H1 (cell line): ENCODE data around the gene CCDC178. TPM values are rescaled to one million over a fixed set of nuclear protein-coding genes. Genes with fewer than 3 reads are reported as not detected.

Source experiments
- CTCF ChIA-PET: fragments of 300-600 bp; sonication (Branson Sonifier 250); formaldehyde crosslinking; loops from one replicate; lab custom pipeline; 2021; ENCODE audit not compliant: partially characterized antibody; lab: Charles Lee
- POLR2A ChIA-PET: fragments of 300-600 bp; sonication (Branson Sonifier 250); formaldehyde crosslinking; loops from one replicate; lab custom pipeline; 2021; ENCODE audit warnings: inconsistent platforms; ENCODE audit not compliant: partially characterized antibody; lab: Charles Lee
- DNase-seq, 2 experiments: peaks; one replicate each; pipeline versions ENCODE4 v3.0.0 to v3.0.0-alpha.2; 2010 to 2022; ENCODE audit warnings: low spot score in 2 of 2, low read depth in 1 of 2, mixed read lengths in 1 of 2
- FAIRE-seq: peaks from 2 replicates; lab custom pipeline; 2011; peaks lifted over from hg19 to GRCh38; lab: Jason Lieb, UNC
- H2AFZ ChIP-seq: 2 replicates; pipeline ENCODE4 v1.8.1; 2012; ENCODE audit warnings: low read length, inconsistent platforms
- H2AK5ac ChIP-seq: 2 replicates; pipeline ENCODE4 v1.6.1; 2013; ENCODE audit warnings: low read depth, low read length
- H2BK120ac ChIP-seq: replicated peaks from 2 replicates; pipeline ENCODE3; 2013; ENCODE audit warnings: low read depth, low read length, inconsistent platforms
- H2BK12ac ChIP-seq: 2 replicates; pipeline ENCODE4 v1.6.1; 2013; ENCODE audit warnings: low read depth, low read length
- H2BK15ac ChIP-seq: 2 replicates; pipeline ENCODE4 v1.6.1; 2013; ENCODE audit warnings: low read length
- H2BK20ac ChIP-seq: 2 replicates; pipeline ENCODE4 v1.6.1; 2013; ENCODE audit warnings: low read length
- H2BK5ac ChIP-seq: 2 replicates; pipeline ENCODE4 v1.6.1; 2013; ENCODE audit warnings: low read depth, low read length
- H3K14ac ChIP-seq: 2 replicates; pipeline ENCODE4 v1.6.1; 2013; ENCODE audit warnings: inconsistent platforms; ENCODE audit not compliant: insufficient read length
- H3K18ac ChIP-seq: 2 replicates; pipeline ENCODE4 v1.6.1; 2013; ENCODE audit warnings: low read length; ENCODE audit errors: extremely low read depth
- H3K23ac ChIP-seq: 2 replicates; pipeline ENCODE4 v1.6.1; 2013; ENCODE audit warnings: inconsistent platforms; ENCODE audit not compliant: insufficient read length
- H3K23me2 ChIP-seq: 2 replicates; pipeline ENCODE4 v1.6.1; 2013; ENCODE audit warnings: low read depth, low read length
- H3K27ac ChIP-seq: 2 replicates; pipeline ENCODE4 v1.6.1; 2011; ENCODE audit warnings: low read depth, low read length, inconsistent platforms
- H3K27me3 ChIP-seq, 4 experiments: replicated peaks in 1 of 4; 1 replicate in 1 of 4; 2 replicates in 3 of 4; pipeline versions ENCODE4 v1.6.1 to v1.8.1; 2011 to 2013; ENCODE audit warnings: low read length in 3 of 4, mild to moderate bottlenecking in 3 of 4, inconsistent platforms in 2 of 4, mixed read lengths in 2 of 4, moderate library complexity in 1 of 4; ENCODE audit not compliant: control insufficient read depth in 3 of 4, insufficient read depth in 3 of 4; ENCODE audit errors: extremely low read depth in 1 of 4
- H3K36me3 ChIP-seq, 4 experiments: 2 replicates each; pipeline versions ENCODE4 v1.6.1 to v1.8.1; 2011 to 2013; ENCODE audit warnings: mild to moderate bottlenecking in 4 of 4, low read length in 3 of 4, moderate library complexity in 2 of 4, control low read depth in 1 of 4, inconsistent platforms in 1 of 4; ENCODE audit not compliant: insufficient read depth in 4 of 4, control insufficient read depth in 2 of 4
- H3K4ac ChIP-seq: replicated peaks from 2 replicates; pipeline ENCODE3; 2013; ENCODE audit warnings: low read length, low read depth, mixed read lengths, inconsistent platforms; ENCODE audit not compliant: insufficient read length
- H3K4me1 ChIP-seq, 4 experiments: replicated peaks in 1 of 4; 1 replicate in 1 of 4; 2 replicates in 3 of 4; pipeline versions ENCODE4 v1.6.1 to v1.8.1; 2011 to 2013; ENCODE audit warnings: low read length in 3 of 4, inconsistent platforms in 2 of 4, mixed read lengths in 1 of 4; ENCODE audit not compliant: insufficient read depth in 4 of 4, control insufficient read depth in 3 of 4
- H3K4me2 ChIP-seq, 2 experiments: 2 replicates each; pipeline versions ENCODE4 v1.6.1 to v1.8.1; 2011 to 2013; ENCODE audit warnings: low read depth in 2 of 2, low read length in 2 of 2, control low read depth in 1 of 2, inconsistent platforms in 1 of 2, mild to moderate bottlenecking in 1 of 2; ENCODE audit not compliant: insufficient read depth in 1 of 2
- H3K4me3 ChIP-seq, 4 experiments: fragments of 200-600, 300-600 bp in 1 of 4; sonication (generic), shearing (Covaris generic), sonication (Bioruptor Twin) in 1 of 4; 2 replicates each; pipeline versions ENCODE4 v1.5.1 to v1.8.1; 2011 to 2016; ENCODE audit warnings: low read length in 4 of 4, low read depth in 3 of 4, control low read depth in 2 of 4, inconsistent platforms in 2 of 4, mild to moderate bottlenecking in 2 of 4, mixed read lengths in 1 of 4, moderate library complexity in 1 of 4; ENCODE audit not compliant: insufficient read depth in 2 of 4; ENCODE audit errors: extremely low read depth in 1 of 4
- H3K56ac ChIP-seq: replicated peaks from 2 replicates; pipeline ENCODE3; 2013; ENCODE audit warnings: low read depth, mild to moderate bottlenecking, mixed read lengths, low read length, inconsistent platforms; ENCODE audit not compliant: insufficient read length
- H3K79me1 ChIP-seq: 2 replicates; pipeline ENCODE4 v1.6.1; 2013; ENCODE audit warnings: low read depth, low read length, control low read depth
- H3K79me2 ChIP-seq, 2 experiments: 2 replicates each; pipeline versions ENCODE4 v1.6.1 to v1.8.1; 2012 to 2013; ENCODE audit warnings: low read length in 2 of 2, mild to moderate bottlenecking in 2 of 2, inconsistent platforms in 1 of 2; ENCODE audit not compliant: insufficient read depth in 2 of 2, control insufficient read depth in 1 of 2
- H3K9ac ChIP-seq, 4 experiments: replicated peaks in 1 of 4; 1 replicate in 1 of 4; 2 replicates in 3 of 4; pipeline versions ENCODE4 v1.6.1 to v1.8.1; 2011 to 2013; ENCODE audit warnings: low read depth in 3 of 4, low read length in 3 of 4, control low read depth in 2 of 4, mild to moderate bottlenecking in 2 of 4, moderate library complexity in 2 of 4, inconsistent platforms in 1 of 4; ENCODE audit errors: extremely low read depth in 1 of 4
- H3K9me3 ChIP-seq, 2 experiments: 2 replicates each; pipeline versions ENCODE4 v1.6.1 to v1.8.1; 2012 to 2013; ENCODE audit warnings: mild to moderate bottlenecking in 2 of 2, moderate library complexity in 2 of 2, control low read depth in 1 of 2, inconsistent platforms in 1 of 2, low read depth in 1 of 2, low read length in 1 of 2, mixed read lengths in 1 of 2; ENCODE audit not compliant: insufficient read depth in 2 of 2
- H4K20me1 ChIP-seq, 2 experiments: replicated peaks in 1 of 2; 2 replicates each; pipeline versions ENCODE3 to v1.8.1; 2011 to 2013; ENCODE audit warnings: inconsistent platforms in 2 of 2, low read length in 2 of 2, mild to moderate bottlenecking in 1 of 2; ENCODE audit not compliant: insufficient read depth in 2 of 2, control insufficient read depth in 1 of 2
- H4K5ac ChIP-seq: 2 replicates; pipeline ENCODE4 v1.6.1; 2013; ENCODE audit warnings: low read length, low read depth, mixed read lengths, inconsistent platforms; ENCODE audit not compliant: insufficient read length
- H4K8ac ChIP-seq: 2 replicates; pipeline ENCODE4 v1.8.0; 2013; ENCODE audit warnings: mild to moderate bottlenecking, moderate library complexity, low read length, inconsistent platforms; ENCODE audit not compliant: insufficient read depth; ENCODE audit errors: extremely low read depth
- H4K91ac ChIP-seq: replicated peaks from 2 replicates; pipeline ENCODE3; 2013; ENCODE audit warnings: low read length, mixed read lengths, inconsistent platforms; ENCODE audit not compliant: insufficient read length
- JUN ChIP-seq: IDR thresholded peaks from 2 replicates; pipeline ENCODE4 v1.6.1; 2011; ENCODE audit warnings: low read depth, mild to moderate bottlenecking, improper control_type of control experiment, low read length
- PHF8 ChIP-seq: fragments of 200-600 bp; sonication (generic); conservative IDR thresholded peaks from 2 replicates; pipeline ENCODE4 v1.7.1; 2012; ENCODE audit warnings: low read depth, mild to moderate bottlenecking, inconsistent platforms, low read length, moderate library complexity
- POU5F1 ChIP-seq: IDR thresholded peaks from 2 replicates; pipeline ENCODE4 v1.6.1; 2011; ENCODE audit warnings: low read depth, mild to moderate bottlenecking, low read length, moderate library complexity
- RFX5 ChIP-seq: IDR thresholded peaks from 2 replicates; pipeline ENCODE4 v1.6.1; 2011; ENCODE audit warnings: low read depth, low read length, improper control_type of control experiment, borderline replicate concordance
- SIRT6 ChIP-seq: IDR thresholded peaks from one replicate; pipeline ENCODE4 v1.7.1; 2012; ENCODE audit warnings: low read length, inconsistent platforms
- SUZ12 ChIP-seq: fragments of 200-600 bp; sonication (generic); IDR thresholded peaks from 2 replicates; pipeline ENCODE4 v1.6.1; 2012; ENCODE audit warnings: mild to moderate bottlenecking, inconsistent platforms, low read length, moderate library complexity, mixed read lengths
- WGBS, 2 experiments: shearing (Covaris generic) in 1 of 2; methylation state at CpG; one replicate each; pipeline versions ENCODE4 v1.1.6 to v1.1.7; 2013 to 2015; ENCODE audit warnings: low lambda C conversion rate in 2 of 2, mixed read lengths in 2 of 2, inconsistent platforms in 1 of 2, low coverage in 1 of 2, missing lambda C conversion rate in 1 of 2; ENCODE audit not compliant: insufficient replicate concordance in 2 of 2, insufficient coverage in 1 of 2, insufficient read length in 1 of 2; ENCODE audit errors: extremely low coverage in 1 of 2, missing lambda C conversion rate in 1 of 2; 5-methylcytosine and 5-hydroxymethylcytosine counted together
- polyA plus RNA-seq, 7 experiments: library from polyadenylated mRNA; depleted of rRNA in 3 of 7; stranded (reverse) in 5 of 7; unstranded in 2 of 7; fragments of >200 nt in 5 of 7; fragments of 200-250 nt in 2 of 7; gene quantifications; 1 replicate in 5 of 7; 2 replicates in 1 of 7; 4 replicates in 1 of 7; pipeline versions ENCODE4 v1.2.1 to v1.2.3, GENCODE V29; 2011 to 2013; ENCODE audit warnings: missing spikeins in 2 of 7, mixed read lengths in 2 of 7
- total RNA-seq: library from RNA; stranded (reverse); fragmentation: NEBNext Ultra II Directional; extraction: Animal tissue kit (Norgen Biotek cat#: 25700); gene quantifications from 2 replicates; pipeline ENCODE4 v1.2.1, GENCODE V29; 2021
- TF ChIP-seq, protein P1 (sequence below): IDR thresholded peaks from 2 replicates; pipeline ENCODE4 v1.6.1; 2012; ENCODE audit warnings: inconsistent platforms

CCDC178 gene
- total and polyA plus RNA-seq, 2 of the 8 experiments (the other 6 are each of a cell fraction or from before 2014, with no cell fraction given): not detected

DNA sequence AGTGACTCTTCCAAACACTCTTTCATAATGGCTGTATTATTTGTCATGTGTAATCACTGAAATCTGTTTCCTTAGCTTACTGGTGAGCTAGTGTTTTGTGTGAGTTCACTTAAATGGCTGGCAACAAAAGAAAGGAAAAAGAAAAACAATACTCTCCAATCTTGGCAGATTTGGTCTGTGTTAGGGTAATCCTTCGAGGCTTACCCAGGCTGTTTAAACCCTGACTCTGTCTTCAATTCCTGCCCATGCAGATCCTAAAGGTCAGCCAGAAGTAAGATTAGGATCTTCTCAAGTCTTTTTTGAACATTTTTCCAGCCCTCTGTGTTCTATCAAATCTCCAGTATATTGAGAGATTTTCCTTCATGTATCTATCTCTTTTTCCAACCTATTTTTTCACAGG lies 85.3 kb downstream of the CCDC178 start:
- Histone ChIP-seq H3K4me1 (peaks cover 0 to 4% (median 0%) of the 10 kb centered on the region in 4 experiments; a peak in 2 of 7 replicates), H2BK15ac (no peak overlapping the region), H2BK20ac (no peak overlapping the region), H4K5ac (no peak overlapping the region), H3K9me3 (no peaks in the 10 kb centered on the region), H3K36me3 (no peaks in the 10 kb centered on the region), H3K4me3 (no peak overlapping the region), H4K8ac (no peak overlapping the region), H3K79me1 (no peaks in the 10 kb centered on the region), H3K79me2 (no peaks in the 10 kb centered on the region), H4K91ac (no peak overlapping the region), H3K56ac (no peak overlapping the region), H4K20me1 (no peaks in the 10 kb centered on the region), H3K27me3 (no peaks in the 10 kb centered on the region), H2BK12ac (no peak overlapping the region), H2BK120ac (no peak overlapping the region), H3K14ac (no peak overlapping the region), H2AFZ (0 out of 2 replicates have a peak overlapping the region, but pooled peaks have one; percentile 12), H3K23me2 (no peaks in the 10 kb centered on the region), H3K9ac (no peak overlapping the region), H3K4me2 (no peak overlapping the region), H3K23ac (no peak overlapping the region), H3K18ac (no peak overlapping the region), H3K4ac (no peak overlapping the region), H3K27ac (no peak overlapping the region), H2AK5ac (no peak overlapping the region), H2BK5ac (no peak overlapping the region)
- ChIA-PET POLR2A (no interaction called here), CTCF (interaction anchor here (0.9 kb wide), 2 partner anchors 12 to 124 kb away, joined by 3 read pairs; no protein-coding TSS in a partner anchor)
- FAIRE-seq: no peak
- 78% methylated on average over 1 of the region's 1 CpG; no CpG with 5 or more reads in 1 of the 2 experiments for WGBS, 2 experiments
- no peak for DNase-seq
- TF ChIP-seq JUN: no peak
- TF ChIP-seq PHF8: no peak
- no peak for TF ChIP-seq SIRT6
- no peak for TF ChIP-seq RFX5
- TF ChIP-seq, protein P1, sequence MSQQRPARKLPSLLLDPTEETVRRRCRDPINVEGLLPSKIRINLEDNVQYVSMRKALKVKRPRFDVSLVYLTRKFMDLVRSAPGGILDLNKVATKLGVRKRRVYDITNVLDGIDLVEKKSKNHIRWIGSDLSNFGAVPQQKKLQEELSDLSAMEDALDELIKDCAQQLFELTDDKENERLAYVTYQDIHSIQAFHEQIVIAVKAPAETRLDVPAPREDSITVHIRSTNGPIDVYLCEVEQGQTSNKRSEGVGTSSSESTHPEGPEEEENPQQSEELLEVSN: no peak
- no peak for TF ChIP-seq SUZ12
- TF ChIP-seq POU5F1: no peak
